Uterus (tissue), 2 donors: Measurements from ENCODE around the gene ZNF610.

ENCODE experiments used
- CTCF ChIP-seq, 4 experiments: fragments of 200-600 bp in 2 of 4; fragments of 450-650 bp in 2 of 4; sonication (generic) in 2 of 4; IDR thresholded peaks; one replicate each; pipeline ENCODE4 v1.5.1; 2016 to 2019; ENCODE audit warnings: antibody characterized with exemption in 4 of 4, mild to moderate bottlenecking in 2 of 4, moderate library complexity in 1 of 4
- POLR2A ChIP-seq, 2 donors: fragments of 450-650 bp; IDR thresholded peaks; one replicate each; pipeline ENCODE4 v1.6.1; 2016; ENCODE audit warnings: antibody characterized with exemption in 2 of 2, mild to moderate bottlenecking in 1 of 2, moderate library complexity in 1 of 2

GRCh38 chr19:52336117-52336790 lies at the start of gene ZNF610:
- TF ChIP-seq CTCF (IDR thresholded peaks at IDR 0.05) = no peak
- TF ChIP-seq POLR2A (IDR thresholded peaks at IDR 0.05) = peak; percentile 30 to 50
